ENCODE measurements around the gene SIN3A.

- TF ChIP-seq CTCF (conservative IDR thresholded peaks at IDR 0.05; ENCODE audit: low read depth, low read length) (no peak), EZH2 (IDR thresholded peaks at IDR 0.05; ENCODE audit: borderline replicate concordance, low read depth, low read length, poor library complexity, severe bottlenecking) (no peak)
Measured at GRCh38 chr15:75361989-75362641, 89.4 kb downstream of the SIN3A start.
